ENCODE data around the gene FOSB. TPM values are rescaled to one million over a fixed set of nuclear protein-coding genes. Genes with fewer than 3 reads are reported as not detected.

The FOSB gene
- total and polyA plus RNA-seq, 2 experiments from 2014 or later, result 0.55 to 1.9 TPM

DNA sequence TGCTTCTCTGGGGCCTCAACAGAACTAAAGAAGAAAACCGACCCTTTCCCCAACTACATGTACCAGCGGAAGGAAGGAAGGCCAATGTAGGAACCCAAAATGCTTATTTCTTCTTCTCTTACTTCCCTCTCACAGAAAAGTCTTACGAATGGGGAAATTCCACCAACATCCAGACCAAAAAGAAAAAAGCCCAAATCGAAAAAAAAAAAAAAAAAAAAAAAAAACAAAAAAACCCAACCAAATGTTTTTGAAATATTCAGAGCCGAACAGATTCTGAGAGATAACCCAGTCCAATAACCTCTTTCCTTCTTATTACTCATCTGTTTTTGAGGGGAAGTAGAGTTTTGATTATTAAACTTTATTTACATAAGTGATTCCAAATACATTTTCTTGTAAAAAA lies 34.3 kb downstream of the FOSB start (continued):
- TF ChIP-seq ZNF114 (CRISPR knock-in tag; IDR thresholded peaks at IDR 0.05), result no peak
- TF ChIP-seq REST (IDR thresholded peaks at IDR 0.05; ENCODE audit: unreplicated experiment), result no peak
- no peak for TF ChIP-seq NANOG (IDR thresholded peaks at IDR 0.05; ENCODE audit: borderline replicate concordance)
- no peak for TF ChIP-seq POLR2AphosphoS5 (IDR thresholded peaks at IDR 0.05; ENCODE audit: low read depth)
- TF ChIP-seq, protein P1, sequence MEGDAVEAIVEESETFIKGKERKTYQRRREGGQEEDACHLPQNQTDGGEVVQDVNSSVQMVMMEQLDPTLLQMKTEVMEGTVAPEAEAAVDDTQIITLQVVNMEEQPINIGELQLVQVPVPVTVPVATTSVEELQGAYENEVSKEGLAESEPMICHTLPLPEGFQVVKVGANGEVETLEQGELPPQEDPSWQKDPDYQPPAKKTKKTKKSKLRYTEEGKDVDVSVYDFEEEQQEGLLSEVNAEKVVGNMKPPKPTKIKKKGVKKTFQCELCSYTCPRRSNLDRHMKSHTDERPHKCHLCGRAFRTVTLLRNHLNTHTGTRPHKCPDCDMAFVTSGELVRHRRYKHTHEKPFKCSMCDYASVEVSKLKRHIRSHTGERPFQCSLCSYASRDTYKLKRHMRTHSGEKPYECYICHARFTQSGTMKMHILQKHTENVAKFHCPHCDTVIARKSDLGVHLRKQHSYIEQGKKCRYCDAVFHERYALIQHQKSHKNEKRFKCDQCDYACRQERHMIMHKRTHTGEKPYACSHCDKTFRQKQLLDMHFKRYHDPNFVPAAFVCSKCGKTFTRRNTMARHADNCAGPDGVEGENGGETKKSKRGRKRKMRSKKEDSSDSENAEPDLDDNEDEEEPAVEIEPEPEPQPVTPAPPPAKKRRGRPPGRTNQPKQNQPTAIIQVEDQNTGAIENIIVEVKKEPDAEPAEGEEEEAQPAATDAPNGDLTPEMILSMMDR (conservative IDR thresholded peaks at IDR 0.05; ENCODE audit: low read depth in 2 of 2), result no peak

GRCh38 chr19:45503909-45504308 lies 36.1 kb downstream of the FOSB start:
- Mint-ChIP-seq H3K4me3 (no peak overlapping the region; the same call in 2 of the 3 replicates), H3K9me3 (no peaks in the 10 kb centered on the region), H3K27me3 (ENCODE audit: insufficient read depth, low read depth, poor library complexity) (peaks cover 16% of the 10 kb centered on the region), H3K27ac (no peak overlapping the region), H3K4me1 (peaks cover 30% of the 10 kb centered on the region), H3K36me3 (ENCODE audit: low read depth) (no peaks in the 10 kb centered on the region; the same call in 2 of the 3 replicates)
- 0 out of 2 replicates have a peak, but pooled peaks cover 1% of the 10 kb centered on the region for H3K27me3 ChIP-seq (ENCODE audit: insufficient read depth)
- H3K36me3 ChIP-seq (ENCODE audit: insufficient read depth), result no peaks in the 10 kb centered on the region
- no peak overlapping the region for H3K27ac ChIP-seq (ENCODE audit: low read depth)
- H3K4me3 ChIP-seq, result no peak overlapping the region
- no peak overlapping the region for H2AFZ ChIP-seq
- H3K4me2 ChIP-seq, result no peak overlapping the region
- ATAC-seq, result no peak
- no peaks in the 10 kb centered on the region; the same call in 1 of the 2 replicates for H4K20me1 ChIP-seq (replicated peaks; ENCODE audit: insufficient read depth)
- peaks cover 16% of the 10 kb centered on the region for H3K79me2 ChIP-seq (replicated peaks; ENCODE audit: insufficient read depth)
- H3K9me2 ChIP-seq (ENCODE audit: insufficient read depth), result no peaks in the 10 kb centered on the region
- peaks cover 14% of the 10 kb centered on the region; the same call in 1 of the 2 replicates for H3F3A ChIP-seq (replicated peaks; ENCODE audit: low read depth)
- no peak for DNase-seq (ENCODE audit: low spot score)
- peaks cover 16% of the 10 kb centered on the region for H3K4me1 ChIP-seq (ENCODE audit: insufficient read depth)
- TF ChIP-seq ZNF114 (CRISPR knock-in tag; IDR thresholded peaks at IDR 0.05), result no peak
- TF ChIP-seq, protein P1 (conservative IDR thresholded peaks at IDR 0.05; ENCODE audit: low read depth in 2 of 2), result no peak
- no peak for TF ChIP-seq ZNF331 (CRISPR knock-in tag; IDR thresholded peaks at IDR 0.05; ENCODE audit: low read depth)
- no peak for TF ChIP-seq ZNF462 (CRISPR knock-in tag; IDR thresholded peaks at IDR 0.05)
- no peak for TF ChIP-seq EZH2phosphoT487 (IDR thresholded peaks at IDR 0.05; ENCODE audit: unreplicated experiment)
- no peak for TF ChIP-seq POLR2AphosphoS5 (IDR thresholded peaks at IDR 0.05; ENCODE audit: low read depth)
- TF ChIP-seq JUNB (IDR thresholded peaks at IDR 0.05; ENCODE audit: unreplicated experiment), result no peak
- no peak for TF ChIP-seq CREB1 (CRISPR knock-in tag; IDR thresholded peaks at IDR 0.05; ENCODE audit: low read depth)
- no peak for TF ChIP-seq NANOG (IDR thresholded peaks at IDR 0.05; ENCODE audit: borderline replicate concordance)

Data from GM23338 (cell line).